HepG2 (cell line): ENCODE data around the gene INHBB.

Source experiments
- ASH2L ChIP-seq: fragments of 300-600, 200-600 bp; sonication (generic); IDR thresholded peaks from 2 replicates; pipeline ENCODE4 v1.7.0; 2017; ENCODE audit warnings: low read depth, mild to moderate bottlenecking, moderate library complexity, mixed read lengths, low read length; ENCODE audit not compliant: insufficient read length
- BRCA1 ChIP-seq: sonication (generic); formaldehyde crosslinking; IDR thresholded peaks from 2 replicates; pipeline ENCODE4 v1.4.0; 2020; ENCODE audit warnings: missing genetic modification reagents
- CTCF ChIP-seq: sonication (generic); formaldehyde crosslinking; IDR thresholded peaks from 2 replicates; pipeline ENCODE4 v1.5.0; 2020; ENCODE audit warnings: mild to moderate bottlenecking, missing genetic modification reagents, moderate library complexity
- GLMP ChIP-seq: sonication (generic); formaldehyde crosslinking; IDR thresholded peaks from 2 replicates; pipeline ENCODE4 v1.9.0; 2021; ENCODE audit warnings: missing genetic modification reagents, mild to moderate bottlenecking, borderline replicate concordance
- HCFC1 ChIP-seq: fragments of 150-350 bp; IDR thresholded peaks from 2 replicates; pipeline ENCODE4 v1.6.1; 2014; ENCODE audit warnings: low read depth, low read length
- PHF21A ChIP-seq: sonication (generic); formaldehyde crosslinking; IDR thresholded peaks from 2 replicates; pipeline ENCODE4 v1.5.0; 2020; ENCODE audit warnings: mild to moderate bottlenecking, missing genetic modification reagents
- POLR2AphosphoS5 ChIP-seq: IDR thresholded peaks from 2 replicates; pipeline ENCODE4 v1.6.1; 2012; ENCODE audit warnings: low read depth, low read length
- ZBTB43 ChIP-seq: sonication (generic); formaldehyde crosslinking; conservative IDR thresholded peaks from 2 replicates; pipeline ENCODE4 v1.4.0; 2020; ENCODE audit warnings: missing genetic modification reagents
- ZFP36L2 ChIP-seq: sonication (generic); formaldehyde crosslinking; IDR thresholded peaks from 2 replicates; pipeline ENCODE4 v1.4.0; 2020; ENCODE audit warnings: missing genetic modification reagents
- ZNF263 ChIP-seq: sonication (generic); formaldehyde crosslinking; IDR thresholded peaks from 2 replicates; pipeline ENCODE4 v1.4.0; 2020; ENCODE audit warnings: missing genetic modification reagents
- ZNF629 ChIP-seq: sonication (generic); formaldehyde crosslinking; conservative IDR thresholded peaks from 2 replicates; pipeline ENCODE4 v1.5.0; 2020; ENCODE audit warnings: missing genetic modification reagents

GRCh38 chr2:120346667-120347358, 877 bp downstream of the INHBB start:
- no peak for TF ChIP-seq ASH2L
- TF ChIP-seq ZBTB43 (CRISPR knock-in tag): no peak
- no peak for TF ChIP-seq POLR2AphosphoS5
- no peak for TF ChIP-seq HCFC1
- TF ChIP-seq CTCF (CRISPR knock-in tag): no peak
- no peak for TF ChIP-seq ZNF629 (CRISPR knock-in tag)
- TF ChIP-seq ZNF263 (CRISPR knock-in tag): no peak
- TF ChIP-seq BRCA1 (CRISPR knock-in tag): no peak
- TF ChIP-seq GLMP (CRISPR knock-in tag): no peak
- TF ChIP-seq PHF21A: no peak
- no peak for TF ChIP-seq ZFP36L2 (CRISPR knock-in tag)
